HCT116 (cell line): ENCODE data around the gene PDE4B.

Experiments
- CTCF ChIP-seq, 3 experiments: fragments of 200-600 bp in 1 of 3; sonication (generic) in 1 of 3; IDR thresholded peaks in 2 of 3; conservative IDR thresholded peaks in 1 of 3; 2 replicates each; pipeline ENCODE4 v1.5.1; 2012 to 2017; ENCODE audit warnings: low read depth in 2 of 3, low read length in 2 of 3, antibody characterized with exemption in 1 of 3, borderline replicate concordance in 1 of 3, control low read depth in 1 of 3, mild to moderate bottlenecking in 1 of 3, mixed read lengths in 1 of 3, mixed run types in 1 of 3, moderate library complexity in 1 of 3; ENCODE audit not compliant: insufficient read depth in 1 of 3
- EZH2phosphoT487 ChIP-seq: fragments of 200-600 bp; IDR thresholded peaks from 2 replicates; pipeline ENCODE4 v1.6.1; 2018; ENCODE audit warnings: antibody characterized with exemption, borderline replicate concordance
- POLR2A ChIP-seq: IDR thresholded peaks from 2 replicates; pipeline ENCODE4 v1.7.0; 2011; ENCODE audit warnings: borderline replicate concordance; ENCODE audit not compliant: insufficient read depth, insufficient read length; ENCODE audit errors: extremely low read depth
- RAD21 ChIP-seq: IDR thresholded peaks from 2 replicates; pipeline ENCODE4 v1.6.1; 2012; ENCODE audit warnings: low read depth, mild to moderate bottlenecking

- TF ChIP-seq EZH2phosphoT487 (no peak), CTCF (IDR thresholded peaks at IDR 0.05 in 2 of 3, conservative IDR thresholded peaks at IDR 0.05 in 1 of 3; ENCODE audit: borderline replicate concordance in 1 of 3, insufficient read depth in 1 of 3, low read depth in 2 of 3, low read length in 2 of 3) (no peak), POLR2A (no peak), RAD21 (no peak)
These were observed 556.1 kb downstream of the PDE4B start for GRCh38 chr1:66348776-66349175.
